ENCODE measurements around the gene AOAH.

- TF ChIP-seq POLR2A (IDR thresholded peaks at IDR 0.05; ENCODE audit: low read depth, low read length) (no peak), POU2F2 (IDR thresholded peaks at IDR 0.05; ENCODE audit: low read depth, low read length) (no peak), SPI1 (IDR thresholded peaks at IDR 0.05; ENCODE audit: low read depth, low read length) (no peak), POLR2AphosphoS5 (IDR thresholded peaks at IDR 0.05; ENCODE audit: low read depth, low read length) (no peak)
These were observed 71.9 kb downstream of the AOAH start for GRCh38 chr7:36652431-36652830.
